Activated T-cell treated with anti-CD3 and anti-CD28 coated beads, Interleukin-2, amount 50 U/mL, for 4 hours (primary cell): ENCODE data around the gene CFC1B. TPM values are rescaled to one million over a fixed set of nuclear protein-coding genes. Genes with fewer than 3 reads are reported as not detected.
"Not testable (repeated sequence)": the region's sequence is repeated elsewhere in the genome, so short reads cannot be mapped to it uniquely, and the experiment has no call there.

Source experiments
- ATAC-seq, 2 donors: fragments of 200-7000 bp; cut with Tn5 transposase; one replicate each; pipeline ENCODE4 v1.10.0; 2021
- DNase-seq: peaks from one replicate; pipeline ENCODE4 v3.0.0-alpha.2; 2020
- H3K27me3 Mint-ChIP-seq: one replicate; pipeline ENCODE4 v1.8.0; 2021; ENCODE audit warnings: low read depth, mixed read lengths
- H3K36me3 Mint-ChIP-seq: one replicate; pipeline ENCODE4 v1.8.0; 2022; ENCODE audit warnings: mixed read lengths; ENCODE audit not compliant: insufficient read depth
- H3K4me1 Mint-ChIP-seq: one replicate; pipeline ENCODE4 v1.8.0; 2021; ENCODE audit warnings: low read depth, mixed read lengths
- H3K4me3 Mint-ChIP-seq: one replicate; pipeline ENCODE4 v1.8.0; 2021; ENCODE audit warnings: mild to moderate bottlenecking, moderate library complexity, mixed read lengths
- H3K9me3 Mint-ChIP-seq: one replicate; pipeline ENCODE4 v1.8.0; 2021; ENCODE audit warnings: mixed read lengths
- total RNA-seq, 3 donors: library from RNA; stranded (reverse); gene quantifications; one replicate each; pipeline ENCODE4 v1.2.1, GENCODE V29; 2021

The CFC1B gene
- not detected for total RNA-seq

GRCh38 chr2:130520992-130521391 lies at the start of gene CFC1B:
CFC1B (plus strand) TSS chr2:130521222; CDS start chr2:130521485, 263 bp downstream.
- H3K4me1 Mint-ChIP-seq, DNase-seq, H3K9me3 Mint-ChIP-seq, H3K27me3 Mint-ChIP-seq, ATAC-seq, H3K4me3 Mint-ChIP-seq, H3K36me3 Mint-ChIP-seq: not testable (repeated sequence)

- not testable (repeated sequence) for H3K27me3 Mint-ChIP-seq, H3K9me3 Mint-ChIP-seq, H3K36me3 Mint-ChIP-seq, DNase-seq, H3K4me1 Mint-ChIP-seq, H3K4me3 Mint-ChIP-seq, ATAC-seq
These were observed 29.9 kb upstream of the CFC1B start for GRCh38 chr2:130491073-130491472.

GRCh38 chr2:130509228-130509627 lies 11.8 kb upstream of the CFC1B start, which contains the start of gene POTEI:
POTEI (minus strand) TSS chr2:130509328; CDS start chr2:130509235, 93 bp downstream.
- ATAC-seq, H3K4me1 Mint-ChIP-seq, H3K36me3 Mint-ChIP-seq, DNase-seq, H3K27me3 Mint-ChIP-seq, H3K4me3 Mint-ChIP-seq, H3K9me3 Mint-ChIP-seq: not testable (repeated sequence)

- not testable (repeated sequence) for H3K27me3 Mint-ChIP-seq
These were observed 9.9 kb upstream of the CFC1B start for GRCh38 chr2:130510807-130511746.

GRCh38 chr2:130511747-130512451 lies 9.1 kb upstream of the CFC1B start:
- not testable (repeated sequence) for ATAC-seq, H3K27me3 Mint-ChIP-seq, DNase-seq, H3K36me3 Mint-ChIP-seq, H3K4me1 Mint-ChIP-seq, H3K4me3 Mint-ChIP-seq, H3K9me3 Mint-ChIP-seq

More at GRCh38 chr2:130510807-130511746, 9.9 kb upstream of the CFC1B start:
- not testable (repeated sequence) for H3K4me1 Mint-ChIP-seq, H3K36me3 Mint-ChIP-seq, ATAC-seq, H3K9me3 Mint-ChIP-seq, DNase-seq, H3K4me3 Mint-ChIP-seq

GRCh38 chr2:130518516-130519106 lies 2.4 kb upstream of the CFC1B start:
- ATAC-seq, result not testable (repeated sequence)

GRCh38 chr2:130522390-130522789 lies 1.4 kb downstream of the CFC1B start:
- H3K27me3 Mint-ChIP-seq, H3K9me3 Mint-ChIP-seq, ATAC-seq, DNase-seq, H3K4me1 Mint-ChIP-seq, H3K36me3 Mint-ChIP-seq, H3K4me3 Mint-ChIP-seq: not testable (repeated sequence)

More at GRCh38 chr2:130518516-130519106, 2.4 kb upstream of the CFC1B start:
- not testable (repeated sequence) for H3K36me3 Mint-ChIP-seq, H3K4me1 Mint-ChIP-seq, H3K27me3 Mint-ChIP-seq, H3K9me3 Mint-ChIP-seq, DNase-seq, H3K4me3 Mint-ChIP-seq

- H3K4me3 Mint-ChIP-seq, H3K4me1 Mint-ChIP-seq, H3K36me3 Mint-ChIP-seq: not testable (repeated sequence)
These were observed 6.4 kb downstream of the CFC1B start for GRCh38 chr2:130527365-130527967.

GRCh38 chr2:130529545-130529944 lies 8.5 kb downstream of the CFC1B start:
- H3K27me3 Mint-ChIP-seq, H3K36me3 Mint-ChIP-seq, H3K9me3 Mint-ChIP-seq, H3K4me1 Mint-ChIP-seq, DNase-seq, H3K4me3 Mint-ChIP-seq, ATAC-seq: not testable (repeated sequence)

More at GRCh38 chr2:130527365-130527967, 6.4 kb downstream of the CFC1B start:
- not testable (repeated sequence) for H3K27me3 Mint-ChIP-seq, DNase-seq, H3K9me3 Mint-ChIP-seq, ATAC-seq

- H3K4me3 Mint-ChIP-seq, H3K9me3 Mint-ChIP-seq, ATAC-seq, H3K36me3 Mint-ChIP-seq, H3K4me1 Mint-ChIP-seq, H3K27me3 Mint-ChIP-seq, DNase-seq: not testable (repeated sequence)
These were observed 9.2 kb downstream of the CFC1B start for GRCh38 chr2:130530212-130530611.

GRCh38 chr2:130531225-130531624 lies 10.2 kb downstream of the CFC1B start:
- not testable (repeated sequence) for DNase-seq, H3K27me3 Mint-ChIP-seq, H3K9me3 Mint-ChIP-seq, H3K4me3 Mint-ChIP-seq, H3K36me3 Mint-ChIP-seq, H3K4me1 Mint-ChIP-seq
- peak; percentile 92 to 96 for ATAC-seq

- H3K27me3 Mint-ChIP-seq, H3K4me1 Mint-ChIP-seq, DNase-seq, H3K9me3 Mint-ChIP-seq, H3K36me3 Mint-ChIP-seq, H3K4me3 Mint-ChIP-seq: not testable (repeated sequence)
- peak; percentile 31 to 65 for ATAC-seq
These were observed 10.7 kb downstream of the CFC1B start for GRCh38 chr2:130531672-130532071.

- not testable (repeated sequence) for H3K4me1 Mint-ChIP-seq, H3K27me3 Mint-ChIP-seq, ATAC-seq, H3K36me3 Mint-ChIP-seq, DNase-seq, H3K4me3 Mint-ChIP-seq, H3K9me3 Mint-ChIP-seq
These were observed 15.6 kb downstream of the CFC1B start for GRCh38 chr2:130536654-130537053.

- not testable (repeated sequence) for DNase-seq, H3K36me3 Mint-ChIP-seq, H3K4me1 Mint-ChIP-seq, H3K9me3 Mint-ChIP-seq, H3K4me3 Mint-ChIP-seq, ATAC-seq, H3K27me3 Mint-ChIP-seq
These were observed 17.2 kb downstream of the CFC1B start for GRCh38 chr2:130538271-130538670.
